Neuronal stem cell (in vitro differentiated cells): Measurements from ENCODE around the gene CYP2C19.
"Not testable (repeated sequence)": the region's sequence is repeated elsewhere in the genome, so short reads cannot be mapped to it uniquely, and the experiment has no call there.

ENCODE experiments used
- DNase-seq: peaks from one replicate; pipeline ENCODE4 v3.0.0-alpha.2; 2013; ENCODE audit warnings: low spot score
- H2AFZ ChIP-seq: one replicate; pipeline ENCODE4 v1.6.1; 2013; ENCODE audit warnings: mild to moderate bottlenecking, low read length, inconsistent platforms
- H2AK5ac ChIP-seq: 2 replicates; pipeline ENCODE4 v1.6.1; 2013; ENCODE audit warnings: low read depth, mild to moderate bottlenecking, inconsistent platforms, low read length, moderate library complexity, mixed read lengths
- H2BK120ac ChIP-seq: 2 replicates; pipeline ENCODE4 v1.6.1; 2013; ENCODE audit warnings: low read depth, mild to moderate bottlenecking, inconsistent platforms, low read length, moderate library complexity, mixed read lengths
- H2BK12ac ChIP-seq: one replicate; pipeline ENCODE4 v1.6.1; 2013; ENCODE audit warnings: low read length, inconsistent platforms
- H2BK15ac ChIP-seq: 2 replicates; pipeline ENCODE4 v1.6.1; 2013; ENCODE audit warnings: mild to moderate bottlenecking, low read length, inconsistent platforms, mixed read lengths
- H2BK5ac ChIP-seq: one replicate; pipeline ENCODE4 v1.6.1; 2013; ENCODE audit warnings: inconsistent platforms, mild to moderate bottlenecking, low read length, moderate library complexity
- H3K14ac ChIP-seq: one replicate; pipeline ENCODE4 v1.6.1; 2013; ENCODE audit warnings: low read length, inconsistent platforms
- H3K18ac ChIP-seq: 2 replicates; pipeline ENCODE4 v1.6.1; 2013; ENCODE audit warnings: low read length, inconsistent platforms
- H3K23ac ChIP-seq: 2 replicates; pipeline ENCODE4 v1.6.1; 2013; ENCODE audit warnings: low read depth, mild to moderate bottlenecking, mixed read lengths, low read length, inconsistent platforms; ENCODE audit not compliant: poor library complexity
- H3K27ac ChIP-seq: replicated peaks from 3 replicates; pipeline ENCODE4 v1.5.1; 2013; ENCODE audit warnings: low read length, inconsistent platforms
- H3K27me3 ChIP-seq, 3 experiments: 2 replicates each; pipeline ENCODE4 v1.6.1; 2013; ENCODE audit warnings: low read length in 3 of 3, mild to moderate bottlenecking in 2 of 3, inconsistent platforms in 1 of 3, low read depth in 1 of 3, mixed read lengths in 1 of 3, moderate library complexity in 1 of 3; ENCODE audit not compliant: control insufficient read depth in 3 of 3, insufficient read depth in 3 of 3
- H3K36me3 ChIP-seq, 2 donors: replicated peaks in 1 of 2; 2 replicates each; pipeline ENCODE4 v1.6.1; 2013; ENCODE audit warnings: low read length in 2 of 2; ENCODE audit not compliant: control insufficient read depth in 2 of 2, insufficient read depth in 2 of 2
- H3K4ac ChIP-seq: 2 replicates; pipeline ENCODE4 v1.6.1; 2013; ENCODE audit warnings: inconsistent platforms, mild to moderate bottlenecking, low read length, moderate library complexity
- H3K4me1 ChIP-seq, 2 donors: 1 replicate in 1 of 2; 2 replicates in 1 of 2; pipeline ENCODE4 v1.6.1; 2013; ENCODE audit warnings: low read length in 2 of 2, low read depth in 1 of 2; ENCODE audit not compliant: control insufficient read depth in 2 of 2, insufficient read depth in 1 of 2
- H3K4me2 ChIP-seq: one replicate; pipeline ENCODE4 v1.6.1; 2013; ENCODE audit warnings: mild to moderate bottlenecking, low read length, inconsistent platforms; ENCODE audit not compliant: insufficient read depth, poor library complexity, severe bottlenecking
- H3K4me3 ChIP-seq, 2 donors: 2 replicates each; pipeline ENCODE4 v1.5.1; 2013; ENCODE audit warnings: low read length in 2 of 2, mild to moderate bottlenecking in 2 of 2, inconsistent platforms in 1 of 2, moderate library complexity in 1 of 2
- H3K79me1 ChIP-seq: one replicate; pipeline ENCODE4 v1.6.1; 2013; ENCODE audit warnings: low read depth, mild to moderate bottlenecking, inconsistent platforms, low read length, moderate library complexity
- H3K9ac ChIP-seq: one replicate; pipeline ENCODE4 v1.6.1; 2013; ENCODE audit warnings: mild to moderate bottlenecking, low read depth, low read length, inconsistent platforms; ENCODE audit not compliant: poor library complexity
- H3K9me3 ChIP-seq, 2 donors: replicated peaks in 1 of 2; 2 replicates each; pipeline versions ENCODE3 to v1.6.1; 2013; ENCODE audit warnings: low read length in 2 of 2, mild to moderate bottlenecking in 2 of 2, inconsistent platforms in 1 of 2, low read depth in 1 of 2, mixed read lengths in 1 of 2, moderate library complexity in 1 of 2; ENCODE audit not compliant: control insufficient read depth in 2 of 2, insufficient read depth in 1 of 2
- H4K8ac ChIP-seq: one replicate; pipeline ENCODE4 v1.6.1; 2013; ENCODE audit warnings: low read depth, mild to moderate bottlenecking, inconsistent platforms, low read length, moderate library complexity
- H4K91ac ChIP-seq: one replicate; pipeline ENCODE4 v1.6.1; 2013; ENCODE audit warnings: low read length, low read depth, mild to moderate bottlenecking, inconsistent platforms; ENCODE audit not compliant: poor library complexity
- WGBS, 2 donors: extraction: QIAGEN DNeasy Blood & Tissue Kit; methylation state at CpG; one replicate each; pipeline ENCODE4 v1.1.7; 2013; ENCODE audit warnings: missing lambda C conversion rate in 2 of 2, mixed read lengths in 1 of 2; ENCODE audit not compliant: insufficient read length in 2 of 2, insufficient replicate concordance in 1 of 2; ENCODE audit errors: extremely low coverage in 2 of 2; 5-methylcytosine and 5-hydroxymethylcytosine counted together

The CYP2C19 gene

DNA sequence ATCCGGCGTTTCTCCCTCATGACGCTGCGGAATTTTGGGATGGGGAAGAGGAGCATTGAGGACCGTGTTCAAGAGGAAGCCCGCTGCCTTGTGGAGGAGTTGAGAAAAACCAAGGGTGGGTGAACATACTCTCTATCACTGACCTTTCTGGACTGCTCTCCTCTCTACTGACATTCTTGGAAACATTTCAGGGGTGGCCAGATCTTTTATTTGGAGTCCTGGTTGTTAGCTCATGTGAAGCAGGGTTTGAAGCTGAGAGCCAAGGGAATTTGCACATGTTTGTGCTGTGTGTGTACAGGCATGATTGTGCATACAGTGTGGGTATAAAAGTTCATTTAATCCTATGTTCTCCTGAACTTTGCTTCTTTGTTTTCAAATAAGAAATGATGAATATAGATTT lies 12.9 kb downstream of the CYP2C19 start:
- not testable (repeated sequence) for H2BK15ac ChIP-seq, DNase-seq, H3K4me2 ChIP-seq, H3K79me1 ChIP-seq, H3K9ac ChIP-seq, H4K91ac ChIP-seq, H3K4me1 ChIP-seq, H3K27me3 ChIP-seq, H2AFZ ChIP-seq, H2BK120ac ChIP-seq, H4K8ac ChIP-seq, H3K36me3 ChIP-seq, H3K9me3 ChIP-seq, H3K4ac ChIP-seq, H2BK12ac ChIP-seq, H3K14ac ChIP-seq, H3K27ac ChIP-seq, H2BK5ac ChIP-seq, H2AK5ac ChIP-seq, H3K23ac ChIP-seq, H3K18ac ChIP-seq, H3K4me3 ChIP-seq
- WGBS, 2 donors: no CpG with 5 or more reads among the region's 6 CpGs

DNA sequence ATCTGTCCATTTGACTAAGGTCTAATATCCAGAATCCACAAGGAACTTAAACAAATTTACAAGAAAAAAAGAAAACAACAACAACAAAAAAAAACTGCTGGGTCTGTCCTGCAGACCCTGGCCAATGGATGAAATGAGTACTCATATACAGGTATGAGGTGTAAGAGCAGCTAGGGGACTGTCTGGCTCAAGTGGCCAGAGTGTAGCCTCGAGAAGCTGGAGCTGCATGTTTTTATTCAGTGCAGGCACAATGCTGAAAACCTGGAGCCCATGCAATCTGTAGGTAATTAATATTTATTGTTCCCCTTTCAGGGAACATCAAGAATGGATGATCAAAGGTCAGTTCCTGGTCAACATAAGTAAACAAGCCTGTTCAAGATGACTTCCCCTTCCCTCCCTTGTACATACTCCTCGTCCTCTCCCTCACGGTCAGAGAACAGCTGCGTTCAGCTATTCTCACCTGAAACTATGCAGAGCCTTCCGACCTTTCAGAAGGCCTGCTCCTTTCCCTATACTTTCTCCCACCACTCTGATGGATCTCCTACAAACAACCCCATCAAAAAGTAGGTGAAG lies 15.5 kb downstream of the CYP2C19 start:
- Histone ChIP-seq H3K4ac (no peak overlapping the region), H3K27me3 (no peaks in the 10 kb centered on the region), H3K27ac (no peak overlapping the region), H2BK15ac (no peak overlapping the region), H2BK12ac (no peak overlapping the region), H4K8ac (no peak overlapping the region), H3K36me3 (no peaks in the 10 kb centered on the region), H2BK120ac (no peak overlapping the region), H2BK5ac (no peak overlapping the region), H2AFZ (no peak overlapping the region), H3K18ac (no peak overlapping the region), H3K4me2 (no peak overlapping the region), H3K23ac (no peak overlapping the region), H4K91ac (no peak overlapping the region), H3K4me3 (no peak overlapping the region), H2AK5ac (no peak overlapping the region), H3K9me3 (no peaks in the 10 kb centered on the region), H3K79me1 (no peaks in the 10 kb centered on the region), H3K9ac (no peak overlapping the region), H3K4me1 (no peaks in the 10 kb centered on the region), H3K14ac (no peak overlapping the region)
- DNase-seq: no peak
- no CpG with 5 or more reads among the region's 5 CpGs for WGBS, 2 donors

DNA sequence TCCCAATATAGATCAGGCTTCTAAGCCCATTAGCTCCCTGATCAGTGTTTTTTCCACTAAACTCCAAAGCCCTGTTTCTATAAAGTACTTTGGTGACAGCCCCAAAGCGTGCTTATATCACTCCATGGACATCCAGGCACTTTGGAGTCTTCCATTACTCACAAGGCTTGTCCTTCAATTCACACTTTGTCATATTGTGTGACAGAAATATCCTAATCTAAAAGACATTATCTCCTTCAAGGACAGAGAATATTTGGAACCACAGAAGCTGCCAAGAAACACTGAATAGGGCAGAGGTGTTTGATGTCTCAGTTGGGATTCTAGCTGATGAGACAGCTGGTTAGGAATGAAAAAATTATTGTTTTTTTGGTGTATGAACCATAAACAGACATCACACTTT lies 18.4 kb downstream of the CYP2C19 start:
- Histone ChIP-seq H3K4ac (no peak overlapping the region), H3K23ac (no peak overlapping the region), H3K36me3 (no peaks in the 10 kb centered on the region), H3K4me1 (no peaks in the 10 kb centered on the region), H3K4me3 (no peak overlapping the region), H3K9ac (no peak overlapping the region), H2BK15ac (no peak overlapping the region), H2BK120ac (no peak overlapping the region), H3K79me1 (no peaks in the 10 kb centered on the region), H4K8ac (no peak overlapping the region), H3K27me3 (no peaks in the 10 kb centered on the region), H2BK12ac (no peak overlapping the region), H2BK5ac (no peak overlapping the region), H2AFZ (no peak overlapping the region), H3K9me3 (no peaks in the 10 kb centered on the region), H3K27ac (no peak overlapping the region), H3K18ac (no peak overlapping the region), H2AK5ac (no peak overlapping the region), H4K91ac (no peak overlapping the region), H3K4me2 (no peak overlapping the region), H3K14ac (no peak overlapping the region)
- no peak for DNase-seq
- no CpG with 5 or more reads among the region's 1 CpG for WGBS, 2 donors

DNA sequence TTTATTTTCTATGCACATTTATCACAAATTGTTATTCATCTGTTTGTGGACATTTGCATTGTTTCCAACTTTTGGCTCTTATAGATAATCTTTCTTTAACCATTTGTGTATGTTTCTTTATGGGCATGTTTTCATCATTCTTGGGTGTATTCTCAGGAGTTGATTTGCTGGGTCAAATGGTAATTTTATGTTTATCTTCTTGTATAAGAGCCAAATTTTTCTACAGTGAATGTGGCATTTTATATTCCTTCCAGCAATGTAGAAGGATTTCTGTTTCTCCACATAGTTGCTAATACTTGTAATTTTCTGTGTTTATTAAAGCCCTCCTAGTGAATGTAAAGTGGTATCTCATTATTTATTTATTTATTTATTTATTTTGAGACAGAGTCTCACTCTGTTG lies 21.8 kb downstream of the CYP2C19 start:
- Histone ChIP-seq H3K18ac (no peak overlapping the region), H4K8ac (no peak overlapping the region), H3K9me3 (no peaks in the 10 kb centered on the region), H2BK5ac (no peak overlapping the region), H2AK5ac (no peak overlapping the region), H3K23ac (no peak overlapping the region), H3K27ac (no peak overlapping the region), H3K14ac (no peak overlapping the region), H3K27me3 (no peaks in the 10 kb centered on the region), H3K79me1 (no peaks in the 10 kb centered on the region), H3K4me2 (no peak overlapping the region), H3K4ac (no peak overlapping the region), H2AFZ (no peak overlapping the region), H3K4me1 (no peaks in the 10 kb centered on the region), H2BK120ac (no peak overlapping the region), H2BK12ac (no peak overlapping the region), H2BK15ac (no peak overlapping the region), H3K36me3 (no peaks in the 10 kb centered on the region), H3K4me3 (no peak overlapping the region), H4K91ac (no peak overlapping the region), H3K9ac (no peak overlapping the region)
- DNase-seq: no peak
